Lower leg skin (tissue), 3 donors: ENCODE data around the gene SIGLEC11.

Source experiments
- POLR2A ChIP-seq, 2 donors: fragments of 450-650 bp; IDR thresholded peaks; one replicate each; pipeline ENCODE4 v1.6.1; 2016 to 2017; ENCODE audit warnings: antibody characterized with exemption in 2 of 2, mild to moderate bottlenecking in 1 of 2, moderate library complexity in 1 of 2
- TF ChIP-seq, protein P1 (sequence below), 3 donors: fragments of 450-650 bp; IDR thresholded peaks; one replicate each; pipeline ENCODE4 v1.5.1; 2016; ENCODE audit warnings: antibody characterized with exemption in 3 of 3, mild to moderate bottlenecking in 3 of 3, moderate library complexity in 2 of 3

GRCh38 chr19:49927526-49928264 lies 33.3 kb downstream of the SIGLEC11 start:
- TF ChIP-seq, protein P1, sequence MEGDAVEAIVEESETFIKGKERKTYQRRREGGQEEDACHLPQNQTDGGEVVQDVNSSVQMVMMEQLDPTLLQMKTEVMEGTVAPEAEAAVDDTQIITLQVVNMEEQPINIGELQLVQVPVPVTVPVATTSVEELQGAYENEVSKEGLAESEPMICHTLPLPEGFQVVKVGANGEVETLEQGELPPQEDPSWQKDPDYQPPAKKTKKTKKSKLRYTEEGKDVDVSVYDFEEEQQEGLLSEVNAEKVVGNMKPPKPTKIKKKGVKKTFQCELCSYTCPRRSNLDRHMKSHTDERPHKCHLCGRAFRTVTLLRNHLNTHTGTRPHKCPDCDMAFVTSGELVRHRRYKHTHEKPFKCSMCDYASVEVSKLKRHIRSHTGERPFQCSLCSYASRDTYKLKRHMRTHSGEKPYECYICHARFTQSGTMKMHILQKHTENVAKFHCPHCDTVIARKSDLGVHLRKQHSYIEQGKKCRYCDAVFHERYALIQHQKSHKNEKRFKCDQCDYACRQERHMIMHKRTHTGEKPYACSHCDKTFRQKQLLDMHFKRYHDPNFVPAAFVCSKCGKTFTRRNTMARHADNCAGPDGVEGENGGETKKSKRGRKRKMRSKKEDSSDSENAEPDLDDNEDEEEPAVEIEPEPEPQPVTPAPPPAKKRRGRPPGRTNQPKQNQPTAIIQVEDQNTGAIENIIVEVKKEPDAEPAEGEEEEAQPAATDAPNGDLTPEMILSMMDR (IDR thresholded peaks at IDR 0.05) = no peak
- no peak for TF ChIP-seq POLR2A (IDR thresholded peaks at IDR 0.05)
